HG03097 (cell line): ENCODE measurements around the gene SH3BP4.

ENCODE experiments used
- ATAC-seq: cut with Tn5 transposase; IDR thresholded peaks from one replicate; pipeline ENCODE4 v1.9.1; 2021; ENCODE audit not compliant: unreplicated experiment, low FRiP score

Gene SH3BP4

DNA sequence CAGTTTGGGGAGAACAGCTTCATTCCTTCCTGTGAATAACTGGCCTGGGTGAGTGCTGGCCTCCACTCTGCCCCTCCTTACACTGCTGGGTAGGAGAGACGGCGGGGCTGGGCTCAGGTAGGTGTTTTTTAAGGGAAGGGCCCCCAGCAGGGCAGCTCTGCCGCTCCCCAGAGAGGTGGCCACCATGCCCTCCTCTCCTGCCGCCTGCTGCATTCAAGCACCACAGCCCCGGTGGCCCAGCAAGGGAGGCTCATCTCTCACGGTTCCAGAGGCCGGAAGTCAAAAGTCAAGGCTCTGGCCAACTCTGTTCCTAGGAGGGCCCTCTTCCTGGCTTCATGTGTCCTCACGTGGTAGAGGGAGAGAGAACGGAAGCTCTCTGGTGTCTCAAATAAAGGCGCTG lies 81.1 kb downstream of the SH3BP4 start:
- no peak for ATAC-seq

DNA sequence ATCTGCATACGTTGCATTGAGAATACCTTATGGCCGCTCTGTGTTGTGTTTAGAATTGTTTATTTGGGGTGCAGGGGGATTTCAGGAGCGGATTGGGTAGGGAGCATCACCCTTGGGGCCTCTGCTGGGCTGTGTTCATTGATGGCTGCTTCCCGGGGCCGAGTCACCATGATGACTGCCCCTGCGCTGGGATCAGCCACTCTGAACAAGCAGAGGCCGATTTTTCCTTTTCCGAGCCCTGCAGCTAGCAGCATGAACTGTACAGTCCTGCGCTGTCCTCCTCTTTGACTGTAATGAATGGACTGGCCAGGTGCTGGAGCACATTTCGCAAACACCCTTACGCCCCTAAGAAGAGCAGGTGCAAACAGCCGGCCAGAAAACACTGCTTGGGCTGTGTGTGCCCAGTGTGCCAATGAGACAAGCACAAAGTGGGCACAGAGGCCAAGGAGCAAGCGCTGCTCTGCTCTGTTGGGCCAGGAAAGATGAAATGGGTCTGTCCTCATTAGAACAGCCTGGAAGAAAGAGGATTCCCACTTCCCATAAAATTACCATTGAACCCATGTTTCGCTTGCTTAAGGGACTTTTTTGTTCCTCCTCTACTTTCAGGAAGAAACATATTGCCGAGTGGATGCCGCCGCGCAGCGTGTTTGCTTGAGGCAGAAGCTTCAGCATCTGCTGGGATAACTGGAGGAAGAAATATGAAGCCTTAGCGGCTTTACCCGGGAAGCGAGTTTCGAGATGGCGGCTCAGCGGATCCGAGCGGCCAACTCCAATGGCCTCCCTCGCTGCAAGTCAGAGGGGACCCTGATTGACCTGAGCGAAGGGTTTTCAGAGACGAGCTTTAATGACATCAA lies 82.7 kb downstream of the SH3BP4 start:
- no peak for ATAC-seq

DNA sequence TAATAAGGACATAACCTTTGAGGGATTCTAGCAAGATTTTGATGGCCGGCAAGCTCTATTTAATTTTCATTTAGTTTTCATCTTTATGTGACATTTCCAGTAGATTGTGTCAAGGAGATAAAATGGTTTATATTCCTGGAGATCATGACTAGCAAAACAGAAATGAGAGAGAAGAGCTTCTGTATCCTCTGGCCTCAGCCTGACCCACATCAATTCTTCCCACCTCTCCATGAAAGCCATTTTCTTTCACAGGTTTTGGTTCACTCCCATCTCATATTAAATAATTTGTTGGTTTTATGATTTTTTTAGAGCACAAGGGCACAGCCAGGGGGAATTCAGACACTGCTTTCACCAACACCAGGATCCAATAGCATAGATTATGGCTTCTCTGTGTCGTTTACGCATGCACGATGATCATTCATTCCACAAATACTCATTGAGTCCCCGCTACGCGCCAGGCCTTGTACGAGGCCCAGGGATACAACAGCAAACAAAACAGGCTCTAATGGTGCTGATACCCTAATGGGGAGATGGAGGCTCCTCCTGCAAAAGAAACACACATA lies 85.9 kb downstream of the SH3BP4 start:
- ATAC-seq: no peak

DNA sequence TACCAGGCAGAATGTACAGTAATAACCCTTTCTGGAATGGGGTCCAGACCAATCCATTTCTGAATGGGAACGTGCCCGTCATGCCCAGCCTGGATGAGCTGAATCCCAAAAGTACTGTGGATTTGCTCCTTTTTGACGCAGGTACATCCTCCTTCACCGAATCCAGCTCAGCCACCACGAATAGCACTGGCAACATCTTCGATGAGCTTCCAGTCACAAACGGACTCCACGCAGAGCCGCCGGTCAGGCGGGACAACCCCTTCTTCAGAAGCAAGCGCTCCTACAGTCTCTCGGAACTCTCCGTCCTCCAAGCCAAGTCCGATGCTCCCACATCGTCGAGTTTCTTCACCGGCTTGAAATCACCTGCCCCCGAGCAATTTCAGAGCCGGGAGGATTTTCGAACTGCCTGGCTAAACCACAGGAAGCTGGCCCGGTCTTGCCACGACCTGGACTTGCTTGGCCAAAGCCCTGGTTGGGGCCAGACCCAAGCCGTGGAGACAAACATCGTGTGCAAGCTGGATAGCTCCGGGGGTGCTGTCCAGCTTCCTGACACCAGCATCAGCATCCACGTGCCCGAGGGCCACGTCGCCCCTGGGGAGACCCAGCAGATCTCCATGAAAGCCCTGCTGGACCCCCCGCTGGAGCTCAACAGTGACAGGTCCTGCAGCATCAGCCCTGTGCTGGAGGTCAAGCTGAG lies 89.6 kb downstream of the SH3BP4 start:
- no peak for ATAC-seq

DNA sequence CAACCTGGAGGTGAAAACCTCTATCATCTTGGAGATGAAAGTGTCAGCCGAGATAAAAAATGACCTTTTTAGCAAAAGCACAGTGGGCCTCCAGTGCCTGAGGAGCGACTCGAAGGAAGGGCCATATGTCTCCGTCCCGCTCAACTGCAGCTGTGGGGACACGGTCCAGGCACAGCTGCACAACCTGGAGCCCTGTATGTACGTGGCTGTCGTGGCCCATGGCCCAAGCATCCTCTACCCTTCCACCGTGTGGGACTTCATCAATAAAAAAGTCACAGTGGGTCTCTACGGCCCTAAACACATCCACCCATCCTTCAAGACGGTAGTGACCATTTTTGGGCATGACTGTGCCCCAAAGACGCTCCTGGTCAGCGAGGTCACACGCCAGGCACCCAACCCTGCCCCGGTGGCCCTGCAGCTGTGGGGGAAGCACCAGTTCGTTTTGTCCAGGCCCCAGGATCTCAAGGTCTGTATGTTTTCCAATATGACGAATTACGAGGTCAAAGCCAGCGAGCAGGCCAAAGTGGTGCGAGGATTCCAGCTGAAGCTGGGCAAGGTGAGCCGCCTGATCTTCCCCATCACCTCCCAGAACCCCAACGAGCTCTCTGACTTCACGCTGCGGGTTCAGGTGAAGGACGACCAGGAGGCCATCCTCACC lies 90.2 kb downstream of the SH3BP4 start:
- ATAC-seq: no peak

DNA sequence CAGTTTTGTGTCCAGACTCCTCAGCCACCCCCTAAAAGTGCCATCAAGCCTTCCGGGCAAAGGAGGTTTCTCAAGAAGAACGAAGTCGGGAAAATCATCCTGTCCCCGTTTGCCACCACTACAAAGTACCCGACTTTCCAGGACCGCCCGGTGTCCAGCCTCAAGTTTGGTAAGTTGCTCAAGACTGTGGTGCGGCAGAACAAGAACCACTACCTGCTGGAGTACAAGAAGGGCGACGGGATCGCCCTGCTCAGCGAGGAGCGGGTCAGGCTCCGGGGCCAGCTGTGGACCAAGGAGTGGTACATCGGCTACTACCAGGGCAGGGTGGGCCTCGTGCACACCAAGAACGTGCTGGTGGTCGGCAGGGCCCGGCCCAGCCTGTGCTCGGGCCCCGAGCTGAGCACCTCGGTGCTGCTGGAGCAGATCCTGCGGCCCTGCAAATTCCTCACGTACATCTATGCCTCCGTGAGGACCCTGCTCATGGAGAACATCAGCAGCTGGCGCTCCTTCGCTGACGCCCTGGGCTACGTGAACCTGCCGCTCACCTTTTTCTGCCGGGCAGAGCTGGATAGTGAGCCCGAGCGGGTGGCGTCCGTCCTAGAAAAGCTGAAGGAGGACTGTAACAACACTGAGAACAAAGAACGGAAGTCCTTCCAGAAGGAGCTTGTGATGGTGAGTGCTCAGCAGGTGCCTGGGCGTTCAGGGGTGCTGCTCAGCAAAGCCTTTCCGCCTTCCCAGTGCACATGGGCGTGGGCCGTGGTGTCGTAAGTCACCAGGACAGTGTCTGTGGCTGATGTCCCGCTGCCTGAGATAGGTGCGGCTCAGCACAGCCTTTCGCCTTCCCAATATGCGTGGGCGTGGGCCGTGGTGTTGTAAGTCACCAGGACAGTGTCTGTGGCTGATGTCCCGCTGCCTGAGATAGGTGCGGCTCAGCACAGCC lies 91.0 kb downstream of the SH3BP4 start:
- no peak for ATAC-seq

DNA sequence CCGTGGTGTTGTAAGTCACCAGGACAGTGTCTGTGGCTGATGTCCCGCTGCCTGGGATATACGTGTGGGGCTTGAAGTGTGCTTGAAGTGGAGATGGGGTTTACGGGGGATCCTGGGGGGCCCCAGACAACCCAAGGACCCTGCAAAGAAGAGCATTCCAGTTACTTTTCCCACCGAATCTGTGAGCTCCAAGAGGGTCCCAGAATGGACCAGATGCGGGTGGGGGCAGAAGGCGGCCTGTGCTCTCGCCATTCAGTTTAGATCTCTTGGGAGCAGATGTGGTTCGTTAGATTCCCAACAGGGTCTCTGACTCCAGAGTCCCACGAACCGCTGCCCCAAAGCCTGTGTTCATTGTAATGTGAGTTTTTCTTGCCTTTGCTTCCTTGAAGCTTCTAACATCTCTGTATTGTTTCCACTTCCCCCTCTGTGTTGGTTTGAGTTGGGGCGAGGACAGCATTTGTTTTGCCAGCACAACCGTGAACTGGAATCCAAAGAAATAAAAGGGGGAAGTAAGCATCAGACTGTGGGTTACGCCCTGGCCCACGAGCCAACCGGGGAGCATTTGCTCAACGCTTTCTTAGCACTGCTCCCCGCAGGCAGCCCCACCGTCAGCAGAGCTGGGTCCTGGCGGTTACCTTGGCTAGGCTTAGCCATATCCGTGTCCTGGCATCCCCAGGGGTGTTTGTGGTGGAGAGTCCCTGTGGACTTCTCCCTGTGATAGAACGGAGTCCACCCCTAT lies 92.1 kb downstream of the SH3BP4 start:
- no peak for ATAC-seq

DNA sequence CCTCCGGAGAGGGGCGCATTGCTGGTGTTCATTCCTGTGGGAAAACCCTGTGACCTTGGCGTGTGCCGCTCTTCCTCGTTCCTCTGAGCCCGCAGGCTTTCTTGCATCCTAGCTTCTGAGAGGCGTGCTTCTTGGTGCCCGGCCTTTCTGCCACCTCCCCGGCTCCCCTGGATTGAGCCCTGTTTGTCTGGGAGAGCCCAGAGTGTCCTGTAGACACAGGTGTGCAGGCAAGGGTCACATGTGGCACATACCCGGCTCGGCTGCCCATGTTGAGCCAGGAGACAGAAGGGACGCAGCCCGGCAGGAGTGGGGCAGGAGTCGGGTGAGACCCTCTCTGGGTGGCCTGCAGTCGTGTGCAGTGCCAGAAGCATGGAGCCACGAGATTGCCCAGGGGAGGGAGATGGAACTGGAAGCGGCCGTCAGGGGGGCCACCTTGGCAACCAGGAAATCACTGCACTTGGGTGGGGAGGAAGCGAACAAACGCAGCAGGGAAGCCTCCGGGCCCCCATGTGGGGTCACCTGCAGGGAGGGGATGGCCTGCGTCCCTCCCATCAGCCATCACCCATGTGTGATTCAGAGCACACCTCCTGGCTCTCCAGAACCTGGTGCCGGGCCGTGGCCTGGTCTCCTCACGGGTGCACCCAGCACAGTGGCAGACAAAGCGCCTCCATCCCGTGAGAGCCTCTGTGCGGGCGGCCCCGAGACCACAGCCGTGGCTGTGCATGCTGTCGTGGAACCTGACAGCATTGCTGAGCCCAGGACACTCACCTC lies 92.9 kb downstream of the SH3BP4 start:
- no peak for ATAC-seq

DNA sequence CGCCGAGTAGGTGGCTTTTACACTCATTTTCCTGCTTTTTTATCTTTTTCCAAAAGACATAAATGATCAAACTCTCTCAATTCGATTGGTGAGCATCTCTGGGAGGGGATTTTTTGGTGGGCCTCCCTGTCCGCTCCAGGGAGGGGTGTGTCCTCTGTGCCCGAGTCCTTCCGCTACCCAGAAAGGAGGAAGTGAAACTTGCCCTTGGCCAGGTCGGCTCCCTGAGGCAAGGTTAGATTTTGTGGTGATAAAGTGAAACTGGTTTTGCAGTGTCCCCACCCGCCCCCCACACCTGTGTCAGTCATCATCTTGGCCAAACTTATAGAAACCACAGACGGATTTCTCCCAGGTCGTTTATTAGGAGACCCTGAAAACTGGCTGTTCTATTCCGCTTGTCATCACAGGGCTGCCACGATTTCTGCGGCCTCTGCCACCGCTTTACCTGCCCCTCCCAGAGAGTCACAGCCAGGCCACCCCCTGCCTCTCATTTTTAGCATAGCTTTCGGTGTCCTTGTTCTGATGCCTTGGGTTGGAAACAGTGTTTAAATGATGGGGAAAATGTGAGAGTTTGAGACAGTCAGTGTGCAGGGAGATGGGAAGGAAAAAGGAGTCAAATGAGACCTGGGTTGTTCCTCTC lies 93.6 kb downstream of the SH3BP4 start:
- ATAC-seq: no peak

DNA sequence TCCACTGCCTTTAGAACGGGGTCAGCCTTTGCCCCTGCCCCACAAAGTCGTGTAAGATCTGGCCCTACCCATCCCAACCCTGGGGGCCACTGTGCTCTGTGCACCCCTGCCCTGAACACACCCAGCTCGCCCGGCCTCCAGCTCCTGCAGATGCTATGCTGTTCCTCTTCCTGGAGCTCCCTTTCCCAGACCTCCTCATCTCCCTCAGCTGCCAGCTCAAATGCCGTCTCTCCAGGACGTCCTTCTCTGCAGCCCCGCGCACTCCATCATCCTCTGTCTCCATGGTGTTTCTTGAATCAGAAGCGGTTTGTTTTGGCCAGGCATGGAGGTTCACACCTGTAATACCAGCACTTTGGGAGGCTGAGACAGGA lies 94.1 kb downstream of the SH3BP4 start:
- no peak for ATAC-seq

DNA sequence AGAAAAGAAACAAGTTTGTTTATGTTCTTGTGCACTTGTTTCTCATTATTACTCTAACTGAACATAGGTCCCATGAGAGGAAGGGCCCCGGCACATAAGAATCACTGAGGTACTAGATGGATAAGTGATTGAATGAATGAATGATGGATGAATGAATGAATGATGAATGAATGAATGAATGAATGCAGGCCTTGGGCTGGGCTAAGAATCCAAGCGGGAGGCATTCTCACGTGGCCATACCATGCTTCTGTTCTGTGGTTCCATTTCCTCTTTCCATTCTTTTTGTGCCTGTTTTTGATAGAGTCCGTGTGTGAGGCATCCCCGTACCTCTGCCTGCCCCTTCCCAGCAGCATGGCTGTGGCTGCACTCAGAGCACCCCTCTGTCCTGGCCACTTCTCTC lies 94.8 kb downstream of the SH3BP4 start:
- no peak for ATAC-seq

DNA sequence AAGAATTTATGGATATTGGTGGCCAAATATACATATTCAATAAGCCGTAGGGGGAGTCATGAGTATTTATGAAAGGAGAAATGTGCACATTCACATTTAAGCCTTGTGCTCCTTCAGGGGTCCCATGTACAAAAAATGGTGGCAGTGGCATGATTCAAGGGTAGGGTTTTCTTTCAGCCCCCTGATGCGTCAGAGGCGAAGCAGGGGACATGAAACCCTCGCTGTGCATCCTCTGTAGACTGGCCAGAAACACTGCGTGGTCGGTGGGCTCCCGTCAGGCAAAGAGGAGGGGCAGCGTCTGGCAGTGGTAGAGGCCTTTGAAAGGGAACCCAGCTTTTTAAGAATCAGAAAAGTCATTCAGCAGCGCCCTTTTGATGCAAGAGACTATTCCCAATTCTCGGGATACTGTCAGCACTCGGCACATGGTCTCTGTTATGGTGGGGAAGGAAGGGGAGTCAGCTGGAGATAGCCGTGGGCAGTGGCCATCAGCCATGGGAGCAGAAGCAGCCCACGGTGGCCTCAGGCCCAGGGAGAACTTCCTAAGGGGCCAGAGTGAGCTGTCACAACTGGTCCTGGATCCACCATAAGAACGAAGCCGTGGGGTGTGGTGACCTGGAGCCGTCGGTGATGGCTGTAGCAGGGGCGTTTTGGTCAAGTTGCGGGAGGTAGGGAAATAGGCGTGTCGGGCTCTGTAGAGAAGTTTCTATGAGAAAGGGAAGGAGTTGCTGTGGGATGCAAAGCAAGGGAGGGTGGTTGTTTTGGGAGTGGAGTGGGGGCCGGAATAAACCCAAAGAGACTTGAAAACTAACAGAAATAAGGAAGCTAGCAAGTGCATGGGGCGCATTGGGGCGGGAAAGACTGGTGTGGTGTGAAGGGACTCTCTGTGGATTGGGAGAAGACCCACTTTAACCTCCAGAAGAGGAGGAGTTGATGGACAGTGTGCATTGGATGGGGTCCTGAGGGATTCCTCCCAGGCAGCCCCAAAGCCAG lies 95.6 kb downstream of the SH3BP4 start:
- ATAC-seq: no peak

DNA sequence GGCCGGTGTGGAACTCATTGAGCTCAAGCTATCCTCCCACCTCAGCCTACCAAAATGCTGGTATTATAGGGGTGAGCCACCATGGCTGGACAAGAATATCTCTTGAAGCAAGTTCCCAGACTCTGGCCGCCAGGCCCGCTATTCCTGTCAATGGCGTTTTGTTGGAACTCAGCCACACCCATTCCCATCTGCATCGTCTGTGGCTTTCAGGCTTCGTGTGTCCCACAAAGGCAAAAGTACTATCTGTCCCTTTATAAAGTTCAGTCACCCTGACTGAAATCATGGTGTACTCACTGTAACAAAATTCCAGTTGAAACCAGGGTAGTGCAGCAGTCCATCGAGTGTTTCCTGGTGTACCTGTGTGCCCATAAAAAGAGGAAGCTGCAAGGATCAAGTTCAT lies 96.7 kb downstream of the SH3BP4 start:
- no peak for ATAC-seq

DNA sequence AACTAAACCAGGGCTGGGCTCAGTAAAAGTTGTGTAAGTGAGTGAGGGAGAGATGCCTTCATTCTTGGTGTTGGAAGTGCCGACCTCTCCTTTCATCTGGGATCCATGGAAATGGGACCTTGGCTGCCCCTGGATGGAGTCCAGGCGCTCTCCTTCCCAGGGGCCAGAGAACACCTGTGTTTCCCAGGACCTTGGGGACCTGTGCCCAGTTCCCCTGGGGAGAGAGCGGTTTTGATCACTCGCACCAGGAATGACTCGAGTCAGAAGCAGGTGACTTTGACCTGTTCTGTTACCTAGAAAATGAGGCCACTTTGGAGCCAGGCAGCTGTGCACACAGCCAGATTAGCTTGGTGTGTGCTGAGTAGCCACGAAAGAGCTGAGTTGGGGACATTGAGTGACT lies 97.3 kb downstream of the SH3BP4 start:
- no peak for ATAC-seq

DNA sequence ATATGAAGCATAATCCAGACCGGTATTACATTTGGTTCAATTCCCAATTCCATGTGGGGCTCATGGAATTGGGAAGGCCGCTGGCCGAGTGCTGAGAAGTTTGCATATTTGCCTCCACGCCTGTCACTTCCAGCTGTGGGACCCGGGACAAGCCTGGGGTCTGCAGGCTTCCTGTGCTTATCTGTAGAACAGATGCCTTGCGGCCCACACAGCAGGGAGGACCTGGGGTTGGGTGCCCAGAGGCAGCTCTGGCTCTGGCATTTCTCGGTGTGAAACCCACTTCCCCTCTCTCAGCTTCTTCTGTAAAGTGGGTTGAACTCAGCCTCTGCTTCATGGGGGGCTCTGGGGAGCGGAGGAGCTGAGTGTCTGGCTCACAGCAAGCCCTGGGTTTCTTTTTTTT lies 97.9 kb downstream of the SH3BP4 start:
- ATAC-seq: no peak

DNA sequence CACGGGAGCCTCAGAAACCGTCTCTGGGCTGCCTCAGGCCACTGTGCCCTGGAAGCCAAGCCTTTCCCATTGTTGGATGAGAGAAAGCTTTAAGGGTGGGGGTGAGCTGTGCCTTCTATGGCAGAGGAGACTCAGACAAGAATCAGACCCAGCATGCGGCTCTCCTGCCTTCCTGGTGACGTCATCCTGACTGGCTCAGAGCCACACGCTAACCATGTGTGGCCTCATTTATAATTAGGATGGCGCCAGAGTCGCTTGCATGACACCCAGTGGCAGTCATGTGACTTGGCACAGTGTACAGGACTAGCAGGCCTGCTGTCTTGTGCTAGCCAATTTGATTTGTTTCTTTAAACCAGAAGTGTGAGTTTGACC lies 99.1 kb downstream of the SH3BP4 start:
- ATAC-seq: no peak
